ENCODE results near the gene HTT. TPM values are rescaled to one million over a fixed set of nuclear protein-coding genes. Genes with fewer than 3 reads are reported as not detected.

HTT gene
- total and polyA plus RNA-seq, 2 of the 13 experiments (the other 11 are each of a cell fraction or from before 2014, with no cell fraction given) = 17.5 to 19.5 TPM

DNA sequence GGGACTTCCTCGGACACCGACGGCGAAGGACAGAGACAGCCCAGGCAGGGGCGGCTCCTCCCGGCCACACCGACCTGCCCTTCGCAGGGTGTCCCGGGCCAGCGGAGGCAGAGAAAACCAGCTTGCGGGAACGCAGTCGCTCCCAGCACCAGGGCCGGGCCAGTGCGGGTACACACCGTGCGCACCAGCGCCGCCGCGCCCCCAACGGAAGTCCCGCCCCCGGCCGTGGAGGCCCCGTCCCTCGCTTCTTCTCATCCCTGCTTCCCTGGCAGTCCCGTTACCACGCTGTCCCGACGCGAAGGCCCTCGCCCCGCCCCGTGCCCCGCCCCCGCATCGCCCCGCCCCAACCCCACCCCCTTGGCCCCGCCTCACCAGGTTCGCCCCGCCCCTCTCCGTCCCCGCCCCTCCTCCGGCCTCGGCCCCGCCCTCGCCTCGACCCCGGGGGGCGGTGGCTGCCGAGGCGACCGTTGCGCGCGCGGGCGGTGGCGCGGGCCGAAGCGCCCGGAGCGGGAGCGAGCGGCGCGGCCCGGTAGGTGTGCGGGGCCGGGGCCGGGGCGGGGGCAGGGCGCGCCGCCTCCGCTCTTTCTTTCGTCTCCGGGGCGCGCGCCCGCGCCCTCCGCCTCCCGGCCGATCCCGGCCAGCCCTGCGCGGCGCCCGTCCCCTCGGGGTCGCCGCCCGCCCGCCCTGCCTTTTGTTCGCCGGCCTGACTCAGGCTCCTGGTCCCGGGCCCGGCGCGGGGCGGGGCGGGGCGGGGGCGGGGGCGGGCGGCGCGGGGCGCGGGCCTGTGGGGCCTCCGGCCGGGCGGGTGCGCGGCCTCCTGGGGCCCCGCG, 218.3 kb downstream of the HTT start, which contains the start of gene RGS12 (continued):
- TF ChIP-seq ZNF160 (CRISPR knock-in tag; IDR thresholded peaks at IDR 0.05) = no peak
- TF ChIP-seq SRSF4 (IDR thresholded peaks at IDR 0.05; ENCODE audit: low read depth, low read length, poor library complexity, severe bottlenecking) = no peak
- TF ChIP-seq SNAI1 (CRISPR knock-in tag; IDR thresholded peaks at IDR 0.05; ENCODE audit: borderline replicate concordance) = no peak; the same call in 1 of the 2 replicates
- TF ChIP-seq JUN (CRISPR knock-in tag; IDR thresholded peaks at IDR 0.05) = no peak
- no peak for TF ChIP-seq SPEN (CRISPR knock-in tag; IDR thresholded peaks at IDR 0.05; ENCODE audit: low read depth)
- TF ChIP-seq SP2 (CRISPR knock-in tag; IDR thresholded peaks at IDR 0.05) = peak; percentile 87
- TF ChIP-seq PTBP1 (IDR thresholded peaks at IDR 0.05; ENCODE audit: low read depth, low read length, poor library complexity, severe bottlenecking) = peak; percentile 11
- TF ChIP-seq, protein P1, sequence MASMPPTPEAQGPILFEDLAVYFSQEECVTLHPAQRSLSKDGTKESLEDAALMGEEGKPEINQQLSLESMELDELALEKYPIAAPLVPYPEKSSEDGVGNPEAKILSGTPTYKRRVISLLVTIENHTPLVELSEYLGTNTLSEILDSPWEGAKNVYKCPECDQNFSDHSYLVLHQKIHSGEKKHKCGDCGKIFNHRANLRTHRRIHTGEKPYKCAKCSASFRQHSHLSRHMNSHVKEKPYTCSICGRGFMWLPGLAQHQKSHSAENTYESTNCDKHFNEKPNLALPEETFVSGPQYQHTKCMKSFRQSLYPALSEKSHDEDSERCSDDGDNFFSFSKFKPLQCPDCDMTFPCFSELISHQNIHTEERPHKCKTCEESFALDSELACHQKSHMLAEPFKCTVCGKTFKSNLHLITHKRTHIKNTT (CRISPR knock-in tag; IDR thresholded peaks at IDR 0.05) = no peak
- TF ChIP-seq, protein P2, sequence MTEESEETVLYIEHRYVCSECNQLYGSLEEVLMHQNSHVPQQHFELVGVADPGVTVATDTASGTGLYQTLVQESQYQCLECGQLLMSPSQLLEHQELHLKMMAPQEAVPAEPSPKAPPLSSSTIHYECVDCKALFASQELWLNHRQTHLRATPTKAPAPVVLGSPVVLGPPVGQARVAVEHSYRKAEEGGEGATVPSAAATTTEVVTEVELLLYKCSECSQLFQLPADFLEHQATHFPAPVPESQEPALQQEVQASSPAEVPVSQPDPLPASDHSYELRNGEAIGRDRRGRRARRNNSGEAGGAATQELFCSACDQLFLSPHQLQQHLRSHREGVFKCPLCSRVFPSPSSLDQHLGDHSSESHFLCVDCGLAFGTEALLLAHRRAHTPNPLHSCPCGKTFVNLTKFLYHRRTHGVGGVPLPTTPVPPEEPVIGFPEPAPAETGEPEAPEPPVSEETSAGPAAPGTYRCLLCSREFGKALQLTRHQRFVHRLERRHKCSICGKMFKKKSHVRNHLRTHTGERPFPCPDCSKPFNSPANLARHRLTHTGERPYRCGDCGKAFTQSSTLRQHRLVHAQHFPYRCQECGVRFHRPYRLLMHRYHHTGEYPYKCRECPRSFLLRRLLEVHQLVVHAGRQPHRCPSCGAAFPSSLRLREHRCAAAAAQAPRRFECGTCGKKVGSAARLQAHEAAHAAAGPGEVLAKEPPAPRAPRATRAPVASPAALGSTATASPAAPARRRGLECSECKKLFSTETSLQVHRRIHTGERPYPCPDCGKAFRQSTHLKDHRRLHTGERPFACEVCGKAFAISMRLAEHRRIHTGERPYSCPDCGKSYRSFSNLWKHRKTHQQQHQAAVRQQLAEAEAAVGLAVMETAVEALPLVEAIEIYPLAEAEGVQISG (CRISPR knock-in tag; IDR thresholded peaks at IDR 0.05) = peak; percentile 71
- peak; percentile 75 for TF ChIP-seq BORCS8-MEF2B (CRISPR knock-in tag; IDR thresholded peaks at IDR 0.05)
- TF ChIP-seq ZNF510 (CRISPR knock-in tag; IDR thresholded peaks at IDR 0.05; ENCODE audit: low read depth) = no peak
- TF ChIP-seq SP140L (CRISPR knock-in tag; IDR thresholded peaks at IDR 0.05; ENCODE audit: borderline replicate concordance) = no peak
- TF ChIP-seq MATR3 (CRISPR knock-in tag; IDR thresholded peaks at IDR 0.05) = no peak
- TF ChIP-seq TBX2 (CRISPR knock-in tag; IDR thresholded peaks at IDR 0.05; ENCODE audit: borderline replicate concordance) = 0 out of 2 replicates have a peak, but pooled peaks have one; percentile 29
- TF ChIP-seq, protein P3, sequence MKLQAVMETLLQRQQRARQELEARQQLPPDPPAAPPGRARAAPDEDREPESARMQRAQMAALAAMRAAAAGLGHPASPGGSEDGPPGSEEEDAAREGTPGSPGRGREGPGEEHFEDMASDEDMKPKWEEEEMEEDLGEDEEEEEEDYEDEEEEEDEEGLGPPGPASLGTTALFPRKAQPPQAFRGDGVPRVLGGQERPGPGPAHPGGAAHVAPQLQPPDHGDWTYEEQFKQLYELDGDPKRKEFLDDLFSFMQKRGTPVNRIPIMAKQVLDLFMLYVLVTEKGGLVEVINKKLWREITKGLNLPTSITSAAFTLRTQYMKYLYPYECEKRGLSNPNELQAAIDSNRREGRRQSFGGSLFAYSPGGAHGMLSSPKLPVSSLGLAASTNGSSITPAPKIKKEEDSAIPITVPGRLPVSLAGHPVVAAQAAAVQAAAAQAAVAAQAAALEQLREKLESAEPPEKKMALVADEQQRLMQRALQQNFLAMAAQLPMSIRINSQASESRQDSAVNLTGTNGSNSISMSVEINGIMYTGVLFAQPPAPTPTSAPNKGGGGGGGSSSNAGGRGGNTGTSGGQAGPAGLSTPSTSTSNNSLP (IDR thresholded peaks at IDR 0.05; ENCODE audit: low read depth, low read length) = no peak
- TF ChIP-seq GFI1 (CRISPR knock-in tag; IDR thresholded peaks at IDR 0.05; ENCODE audit: borderline replicate concordance) = peak; percentile 52; the same call in 1 of the 2 replicates
- TF ChIP-seq ZFP37 (CRISPR knock-in tag; IDR thresholded peaks at IDR 0.05; ENCODE audit: borderline replicate concordance) = 0 out of 2 replicates have a peak, but pooled peaks have one; percentile 56
- TF ChIP-seq, protein P4, sequence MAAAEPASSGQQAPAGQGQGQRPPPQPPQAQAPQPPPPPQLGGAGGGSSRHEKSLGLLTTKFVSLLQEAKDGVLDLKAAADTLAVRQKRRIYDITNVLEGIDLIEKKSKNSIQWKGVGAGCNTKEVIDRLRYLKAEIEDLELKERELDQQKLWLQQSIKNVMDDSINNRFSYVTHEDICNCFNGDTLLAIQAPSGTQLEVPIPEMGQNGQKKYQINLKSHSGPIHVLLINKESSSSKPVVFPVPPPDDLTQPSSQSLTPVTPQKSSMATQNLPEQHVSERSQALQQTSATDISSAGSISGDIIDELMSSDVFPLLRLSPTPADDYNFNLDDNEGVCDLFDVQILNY (CRISPR knock-in tag; conservative IDR thresholded peaks at IDR 0.05) = no peak
- TF ChIP-seq EP300 (IDR thresholded peaks at IDR 0.05; ENCODE audit: low read depth in 2 of 2, low read length in 2 of 2) = no peak
- no peak for TF ChIP-seq EP300 (CRISPR knock-in tag; IDR thresholded peaks at IDR 0.05; ENCODE audit: borderline replicate concordance)
- peak; percentile 59; the same call in 1 of the 2 replicates for TF ChIP-seq PHF20 (CRISPR knock-in tag; IDR thresholded peaks at IDR 0.05)

Data from HepG2 (cell line).